ENCODE results near the gene CORO1C.
"Not testable (repeated sequence)": the region's sequence is repeated elsewhere in the genome, so short reads cannot be mapped to it uniquely, and the experiment has no call there.

CORO1C gene

GRCh38 chr12:108756421-108756820 lies 25.1 kb upstream of the CORO1C start:
- in situ Hi-C loops (cut with HindIII; ENCODE audit: low sequenced_read_pairs): no loop called here
- TF ChIP-seq CTCF (IDR thresholded peaks at IDR 0.05; ENCODE audit: low read depth, low read length, missing control alignments): no peak
- DNase-seq (ENCODE audit: low read depth): no peak
- H3K4me3 ChIP-seq (ENCODE audit: low read depth, low read length): no peak overlapping the region

- TF ChIP-seq CTCF (IDR thresholded peaks at IDR 0.05; ENCODE audit: low read depth, low read length, missing control alignments): no peak
- in situ Hi-C loops (cut with HindIII; ENCODE audit: low sequenced_read_pairs): no loop called here
- no peak for DNase-seq (ENCODE audit: low read depth)
- no peak overlapping the region for H3K4me3 ChIP-seq (ENCODE audit: low read depth, low read length)
Observed at GRCh38 chr12:108755481-108755880, 24.2 kb upstream of the CORO1C start.

- in situ Hi-C loops (cut with HindIII; ENCODE audit: low sequenced_read_pairs): no loop called here
- no peak overlapping the region for H3K4me3 ChIP-seq (ENCODE audit: low read depth, low read length)
- no peak for TF ChIP-seq CTCF (IDR thresholded peaks at IDR 0.05; ENCODE audit: low read depth, low read length, missing control alignments)
- no peak for DNase-seq (ENCODE audit: low read depth)
Observed at GRCh38 chr12:108753976-108754375, 22.7 kb upstream of the CORO1C start.

GRCh38 chr12:108752387-108752786 lies 21.1 kb upstream of the CORO1C start:
- in situ Hi-C loops (cut with HindIII; ENCODE audit: low sequenced_read_pairs): no loop called here
- no peak for TF ChIP-seq CTCF (IDR thresholded peaks at IDR 0.05; ENCODE audit: low read depth, low read length, missing control alignments)
- H3K4me3 ChIP-seq (ENCODE audit: low read depth, low read length): no peak overlapping the region
- DNase-seq (ENCODE audit: low read depth): no peak

- no peak for DNase-seq (ENCODE audit: low read depth)
- no peak overlapping the region for H3K4me3 ChIP-seq (ENCODE audit: low read depth, low read length)
- no peak for TF ChIP-seq CTCF (IDR thresholded peaks at IDR 0.05; ENCODE audit: low read depth, low read length, missing control alignments)
- in situ Hi-C loops (cut with HindIII; ENCODE audit: low sequenced_read_pairs): no loop called here
Observed at GRCh38 chr12:108751821-108752220, 20.5 kb upstream of the CORO1C start.

GRCh38 chr12:108751003-108751402 lies 19.7 kb upstream of the CORO1C start:
- H3K4me3 ChIP-seq (ENCODE audit: low read depth, low read length); DNase-seq (ENCODE audit: low read depth); in situ Hi-C loops (cut with HindIII; ENCODE audit: low sequenced_read_pairs): not testable (repeated sequence)

- DNase-seq (ENCODE audit: low read depth): no peak
- no peak overlapping the region for H3K4me3 ChIP-seq (ENCODE audit: low read depth, low read length)
- in situ Hi-C loops (cut with HindIII; ENCODE audit: low sequenced_read_pairs): no loop called here
- no peak for TF ChIP-seq CTCF (IDR thresholded peaks at IDR 0.05; ENCODE audit: low read depth, low read length, missing control alignments)
Observed at GRCh38 chr12:108750526-108750925, 19.2 kb upstream of the CORO1C start.
